Keratinocyte (primary cell): Measurements from ENCODE around the gene UVSSA. TPM values are rescaled to one million over a fixed set of nuclear protein-coding genes. Genes with fewer than 3 reads are reported as not detected.

Experiments used
- DNase-seq: peaks from one replicate; pipeline ENCODE4 v3.0.0-alpha.2; 2011; ENCODE audit warnings: low read depth, missing footprints, low spot score
- FAIRE-seq: peaks from 2 replicates; lab custom pipeline; 2011; peaks lifted over from hg19 to GRCh38; lab: Jason Lieb, UNC
- H2AFZ ChIP-seq: 2 replicates; pipeline ENCODE4 v1.6.0; 2012; ENCODE audit warnings: low read length, control low read depth, inconsistent platforms; ENCODE audit not compliant: control insufficient read depth
- H3K27ac ChIP-seq: 2 replicates; pipeline ENCODE4 v1.5.1; 2011; ENCODE audit warnings: low read length; ENCODE audit not compliant: control insufficient read depth, insufficient read depth
- H3K27me3 ChIP-seq: 3 replicates; pipeline ENCODE4 v1.6.0; 2011; ENCODE audit warnings: low read length; ENCODE audit not compliant: control insufficient read depth, insufficient read depth; ENCODE audit errors: extremely low read depth
- H3K36me3 ChIP-seq, 2 experiments: 2 replicates in 1 of 2; 3 replicates in 1 of 2; pipeline ENCODE4 v1.5.1; 2011; ENCODE audit warnings: low read length in 2 of 2, mild to moderate bottlenecking in 1 of 2; ENCODE audit not compliant: control insufficient read depth in 2 of 2, insufficient read depth in 2 of 2; ENCODE audit errors: extremely low read depth in 1 of 2
- H3K4me1 ChIP-seq: 3 replicates; pipeline ENCODE4 v1.5.1; 2011; ENCODE audit warnings: low read length; ENCODE audit not compliant: control insufficient read depth, insufficient read depth; ENCODE audit errors: extremely low read depth
- H3K4me2 ChIP-seq: 3 replicates; pipeline ENCODE4 v1.6.0; 2011; ENCODE audit warnings: low read depth, low read length; ENCODE audit not compliant: control insufficient read depth, insufficient read depth; ENCODE audit errors: extremely low read depth
- H3K4me3 ChIP-seq, 3 experiments: fragments of 200-600 bp in 1 of 3; sonication (generic) in 1 of 3; 2 replicates in 2 of 3; 3 replicates in 1 of 3; pipeline ENCODE4 v1.5.1; 2011 to 2016; ENCODE audit warnings: low read length in 3 of 3, mild to moderate bottlenecking in 3 of 3, control low read depth in 2 of 3, inconsistent platforms in 1 of 3, low read depth in 1 of 3, mixed read lengths in 1 of 3, mixed run types in 1 of 3, moderate library complexity in 1 of 3; ENCODE audit not compliant: control insufficient read depth in 2 of 3, insufficient read depth in 2 of 3; ENCODE audit errors: extremely low read depth in 1 of 3
- H3K79me2 ChIP-seq: 2 replicates; pipeline ENCODE4 v1.6.0; 2012; ENCODE audit warnings: low read length; ENCODE audit not compliant: control insufficient read depth, insufficient read depth
- H3K9ac ChIP-seq: 3 replicates; pipeline ENCODE4 v1.6.0; 2011; ENCODE audit warnings: low read length; ENCODE audit not compliant: control insufficient read depth, insufficient read depth; ENCODE audit errors: extremely low read depth
- H3K9me1 ChIP-seq: 3 replicates; pipeline ENCODE4 v1.6.0; 2011; ENCODE audit warnings: low read length; ENCODE audit not compliant: control insufficient read depth, insufficient read depth; ENCODE audit errors: extremely low read depth
- H3K9me3 ChIP-seq: 2 replicates; pipeline ENCODE4 v1.5.1; 2012; ENCODE audit warnings: low read depth, low read length; ENCODE audit not compliant: control insufficient read depth
- H4K20me1 ChIP-seq: 3 replicates; pipeline ENCODE4 v1.6.0; 2011; ENCODE audit warnings: low read length; ENCODE audit not compliant: control insufficient read depth, insufficient read depth; ENCODE audit errors: extremely low read depth
- EZH2 ChIP-seq: IDR thresholded peaks from one replicate; pipeline ENCODE4 v1.6.1; 2012; ENCODE audit warnings: inconsistent platforms, mild to moderate bottlenecking, low read length, moderate library complexity
- dilution Hi-C: fragments of 300-500 bp; cut with MboI; formaldehyde crosslinking; loops from one replicate; pipeline ENCODE4 v1.7.0; 2020; ENCODE audit warnings: low sequenced_read_pairs; ENCODE audit not compliant: extremely low pct_ligation_motif_present
- polyA plus RNA-seq, 5 experiments: library from polyadenylated mRNA; depleted of rRNA in 3 of 5; stranded (reverse) in 3 of 5; stranded (forward) in 1 of 5; unstranded in 1 of 5; fragments of >200 nt; gene quantifications; 1 replicate in 1 of 5; 2 replicates in 3 of 5; 3 replicates in 1 of 5; pipeline versions ENCODE4 v1.2.1 to v1.2.3, GENCODE V29; 2011 to 2012; ENCODE audit warnings: missing spikeins in 2 of 5, low read depth in 1 of 5, low replicate concordance in 1 of 5
- TF ChIP-seq, protein P1 (sequence below), 3 experiments: IDR thresholded peaks in 1 of 3; conservative IDR thresholded peaks in 1 of 3; optimal IDR thresholded peaks in 1 of 3; 2 replicates in 2 of 3; 3 replicates in 1 of 3; pipeline versions ENCODE3 to v1.5.1; 2011; ENCODE audit warnings: low read length in 3 of 3, mild to moderate bottlenecking in 3 of 3, moderate library complexity in 2 of 3, control low read depth in 1 of 3, inconsistent platforms in 1 of 3; ENCODE audit not compliant: insufficient read depth in 2 of 3; ENCODE audit errors: extremely low read depth in 1 of 3

UVSSA gene
- polyA plus RNA-seq, 1 donor (not counting 4 experiments of a cell fraction or from before 2014, with no cell fraction given): 4.7 TPM

DNA sequence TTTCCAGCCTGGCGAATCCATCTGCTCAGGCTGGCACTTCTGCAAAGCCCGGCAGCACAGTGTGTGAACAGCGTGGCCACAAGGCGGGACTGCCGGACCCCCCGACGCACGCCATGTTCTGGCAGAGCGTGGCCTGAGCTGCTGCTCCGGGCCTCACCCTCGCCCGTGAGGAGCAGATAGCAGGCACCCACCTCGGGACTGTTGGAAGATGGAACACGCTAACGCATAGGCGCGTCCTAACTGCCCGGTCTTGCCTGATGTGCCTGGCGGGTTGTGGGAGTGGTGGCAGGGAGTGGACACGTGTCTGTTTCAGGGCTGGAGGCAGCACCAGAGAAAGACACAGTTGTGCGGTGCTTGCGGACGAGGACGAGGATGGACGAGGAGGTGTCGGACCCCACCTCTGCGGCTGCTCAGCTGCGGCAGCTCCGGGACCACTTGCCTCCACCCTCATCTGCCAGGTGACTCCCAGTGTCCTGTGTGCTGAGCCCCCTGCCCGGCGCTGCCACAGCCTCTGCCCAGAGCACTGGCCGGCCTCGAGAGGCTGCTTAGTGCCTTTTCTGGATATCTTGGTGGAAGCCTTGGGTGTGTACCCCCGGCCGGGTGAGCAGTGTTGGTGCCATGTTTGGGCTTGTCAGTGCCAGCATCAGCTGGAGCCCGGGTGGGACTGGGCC, 28.2 kb downstream of the UVSSA start:
- no peak overlapping the region for H3K4me3 ChIP-seq
- no peaks in the 10 kb centered on the region for H3K9me1 ChIP-seq
- TF ChIP-seq EZH2: no peak
- TF ChIP-seq, protein P1, sequence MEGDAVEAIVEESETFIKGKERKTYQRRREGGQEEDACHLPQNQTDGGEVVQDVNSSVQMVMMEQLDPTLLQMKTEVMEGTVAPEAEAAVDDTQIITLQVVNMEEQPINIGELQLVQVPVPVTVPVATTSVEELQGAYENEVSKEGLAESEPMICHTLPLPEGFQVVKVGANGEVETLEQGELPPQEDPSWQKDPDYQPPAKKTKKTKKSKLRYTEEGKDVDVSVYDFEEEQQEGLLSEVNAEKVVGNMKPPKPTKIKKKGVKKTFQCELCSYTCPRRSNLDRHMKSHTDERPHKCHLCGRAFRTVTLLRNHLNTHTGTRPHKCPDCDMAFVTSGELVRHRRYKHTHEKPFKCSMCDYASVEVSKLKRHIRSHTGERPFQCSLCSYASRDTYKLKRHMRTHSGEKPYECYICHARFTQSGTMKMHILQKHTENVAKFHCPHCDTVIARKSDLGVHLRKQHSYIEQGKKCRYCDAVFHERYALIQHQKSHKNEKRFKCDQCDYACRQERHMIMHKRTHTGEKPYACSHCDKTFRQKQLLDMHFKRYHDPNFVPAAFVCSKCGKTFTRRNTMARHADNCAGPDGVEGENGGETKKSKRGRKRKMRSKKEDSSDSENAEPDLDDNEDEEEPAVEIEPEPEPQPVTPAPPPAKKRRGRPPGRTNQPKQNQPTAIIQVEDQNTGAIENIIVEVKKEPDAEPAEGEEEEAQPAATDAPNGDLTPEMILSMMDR (optimal IDR thresholded peaks at IDR 0.05 in 1 of 3, IDR thresholded peaks at IDR 0.05 in 1 of 3, conservative IDR thresholded peaks at IDR 0.05 in 1 of 3; ENCODE audit: extremely low read depth in 1 of 3, insufficient read depth in 2 of 3, low read length in 3 of 3): no peak
- no peak overlapping the region for H3K9ac ChIP-seq
- no peak for DNase-seq
- H3K27me3 ChIP-seq: no peaks in the 10 kb centered on the region
- no peaks in the 10 kb centered on the region for H3K4me1 ChIP-seq
- H3K4me2 ChIP-seq: no peak overlapping the region
- H3K27ac ChIP-seq: no peak overlapping the region
- H3K79me2 ChIP-seq: no peaks in the 10 kb centered on the region
- dilution Hi-C loops: no loop called here
- no peak for FAIRE-seq
- H4K20me1 ChIP-seq: peaks cover 2% of the 10 kb centered on the region
- H2AFZ ChIP-seq: no peak overlapping the region
- no peaks in the 10 kb centered on the region for H3K9me3 ChIP-seq
- peaks cover 7 to 13% of the 10 kb centered on the region in 2 experiments for H3K36me3 ChIP-seq

GRCh38 chr4:1375761-1376322, 28.8 kb downstream of the UVSSA start:
- Histone ChIP-seq H4K20me1 (peaks cover 2% of the 10 kb centered on the region), H3K4me1 (no peaks in the 10 kb centered on the region), H3K27me3 (no peaks in the 10 kb centered on the region), H3K4me3 (no peak overlapping the region), H3K9ac (no peak overlapping the region), H3K79me2 (no peaks in the 10 kb centered on the region), H3K27ac (no peak overlapping the region), H3K4me2 (no peak overlapping the region), H3K9me1 (no peaks in the 10 kb centered on the region), H3K9me3 (no peaks in the 10 kb centered on the region), H2AFZ (no peak overlapping the region), H3K36me3 (peaks cover 8 to 12% of the 10 kb centered on the region in 2 experiments)
- TF ChIP-seq, protein P1 (optimal IDR thresholded peaks at IDR 0.05 in 1 of 3, IDR thresholded peaks at IDR 0.05 in 1 of 3, conservative IDR thresholded peaks at IDR 0.05 in 1 of 3; ENCODE audit: extremely low read depth in 1 of 3, insufficient read depth in 2 of 3, low read length in 3 of 3): no peak
- TF ChIP-seq EZH2: no peak
- dilution Hi-C loops: no loop called here
- DNase-seq: no peak
- FAIRE-seq: no peak
